ENCODE measurements around the gene ATP12A.

The ATP12A gene

DNA sequence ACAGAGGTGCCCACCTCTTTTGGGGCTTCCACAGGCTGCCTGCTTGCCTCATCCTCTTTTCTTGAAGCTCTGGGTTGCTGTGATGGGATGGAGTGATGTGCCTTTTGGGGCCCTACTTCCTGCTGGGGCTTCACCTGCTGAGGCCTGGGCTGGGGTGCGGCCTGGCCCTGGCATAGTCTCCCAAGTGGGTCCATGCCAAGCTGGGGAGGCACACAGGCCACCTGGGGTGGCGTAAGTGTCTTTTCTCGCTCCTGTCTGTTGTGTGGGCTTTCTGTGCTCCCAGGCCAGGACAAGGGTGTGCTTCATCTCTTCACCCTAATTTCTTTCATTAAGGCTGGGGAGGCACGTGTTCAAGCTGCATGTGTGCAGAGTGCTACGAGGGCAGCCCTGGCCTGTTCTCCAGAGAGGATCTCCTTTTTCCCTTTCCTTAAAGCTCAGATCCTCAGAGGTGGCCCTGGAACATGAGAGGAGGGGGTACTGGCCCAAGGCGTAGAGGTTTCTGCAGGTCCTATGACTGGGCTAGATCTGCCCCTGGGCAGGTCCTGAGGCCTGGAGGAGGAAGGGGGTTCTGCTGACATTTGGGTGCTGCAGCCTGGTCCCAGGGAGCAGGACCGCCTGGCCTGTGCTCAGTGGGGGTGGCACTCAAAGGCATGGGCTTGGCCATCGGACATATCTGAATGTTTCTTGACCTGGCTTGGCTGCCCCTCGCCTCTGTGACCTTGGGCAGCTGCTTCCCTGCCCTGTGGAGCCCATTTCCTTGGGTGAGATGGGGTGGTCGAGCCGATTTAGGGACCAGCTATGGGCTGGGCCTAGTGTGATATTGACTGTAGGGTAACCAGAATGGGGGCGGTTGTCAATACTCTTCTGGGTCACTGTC, 60.0 kb downstream of the ATP12A start:
- DNase-seq: no peak

- DNase-seq: peak; percentile 8
Measured at GRCh38 chr13:24741016-24741662, 60.9 kb downstream of the ATP12A start.

DNA sequence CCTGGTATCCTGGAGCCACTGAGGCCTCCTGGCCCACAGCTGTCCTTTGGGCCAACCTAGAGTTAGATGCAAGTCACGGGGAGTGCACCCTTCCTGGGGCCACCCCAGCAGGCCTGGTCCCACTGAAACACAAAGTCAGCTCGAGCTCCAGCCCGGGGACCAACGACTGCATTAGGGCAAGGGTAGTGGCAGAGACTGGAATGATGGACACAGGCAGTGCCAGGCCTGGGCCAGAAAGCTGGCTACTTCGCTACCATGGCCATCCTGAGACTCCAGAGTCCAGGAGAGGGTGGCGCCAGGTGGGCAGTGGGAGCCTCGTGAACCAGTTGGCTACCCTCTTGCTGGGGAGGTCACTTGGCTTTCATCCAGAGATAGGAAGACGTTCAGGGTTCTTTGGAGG, 61.6 kb downstream of the ATP12A start:
- DNase-seq: no peak

DNA sequence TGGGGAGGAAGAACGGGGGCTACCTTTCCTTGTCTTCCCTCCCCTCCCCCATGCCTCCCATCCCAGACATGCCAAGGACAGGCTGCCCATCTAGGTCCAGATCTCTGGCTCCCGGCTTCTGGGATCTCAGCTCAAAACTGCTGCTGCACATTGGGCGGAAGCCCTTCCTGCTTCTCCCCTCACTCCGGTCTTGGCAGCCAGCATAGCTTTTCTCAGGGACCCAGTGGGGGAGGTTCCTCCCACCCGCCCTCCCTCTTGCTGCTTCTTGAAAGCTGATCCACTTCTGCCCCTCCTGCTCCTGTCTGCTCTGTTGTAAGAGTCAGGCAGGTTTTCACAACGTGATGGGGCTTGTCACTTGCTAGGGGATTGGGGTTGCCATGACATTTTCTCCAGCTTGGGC, 62.1 kb downstream of the ATP12A start:
- no peak for DNase-seq

DNA sequence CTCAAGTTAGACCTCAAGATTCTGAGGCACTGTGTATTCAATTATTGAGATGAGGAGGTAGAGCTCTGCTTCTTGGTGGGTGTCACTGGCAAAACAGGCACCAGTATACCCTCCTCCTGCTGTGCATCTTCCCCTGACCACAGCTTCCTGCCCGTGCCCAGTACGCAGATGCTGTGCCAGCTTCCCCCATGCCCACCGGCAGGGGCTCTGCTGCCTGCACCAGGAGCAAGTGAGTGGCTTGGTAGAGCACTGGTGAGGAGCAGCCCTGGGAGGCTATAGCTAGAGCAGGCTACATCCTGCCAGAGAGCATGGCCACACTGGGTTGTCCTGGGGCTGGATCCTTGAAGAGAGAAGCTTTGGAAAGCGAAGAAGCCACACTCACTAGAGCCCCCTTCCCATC, 62.8 kb downstream of the ATP12A start:
- no peak for DNase-seq

GRCh38 chr13:24744247-24744646, 64.0 kb downstream of the ATP12A start:
- DNase-seq: no peak

- no peak for DNase-seq
Measured at GRCh38 chr13:24745516-24745860, 65.3 kb downstream of the ATP12A start.

DNA sequence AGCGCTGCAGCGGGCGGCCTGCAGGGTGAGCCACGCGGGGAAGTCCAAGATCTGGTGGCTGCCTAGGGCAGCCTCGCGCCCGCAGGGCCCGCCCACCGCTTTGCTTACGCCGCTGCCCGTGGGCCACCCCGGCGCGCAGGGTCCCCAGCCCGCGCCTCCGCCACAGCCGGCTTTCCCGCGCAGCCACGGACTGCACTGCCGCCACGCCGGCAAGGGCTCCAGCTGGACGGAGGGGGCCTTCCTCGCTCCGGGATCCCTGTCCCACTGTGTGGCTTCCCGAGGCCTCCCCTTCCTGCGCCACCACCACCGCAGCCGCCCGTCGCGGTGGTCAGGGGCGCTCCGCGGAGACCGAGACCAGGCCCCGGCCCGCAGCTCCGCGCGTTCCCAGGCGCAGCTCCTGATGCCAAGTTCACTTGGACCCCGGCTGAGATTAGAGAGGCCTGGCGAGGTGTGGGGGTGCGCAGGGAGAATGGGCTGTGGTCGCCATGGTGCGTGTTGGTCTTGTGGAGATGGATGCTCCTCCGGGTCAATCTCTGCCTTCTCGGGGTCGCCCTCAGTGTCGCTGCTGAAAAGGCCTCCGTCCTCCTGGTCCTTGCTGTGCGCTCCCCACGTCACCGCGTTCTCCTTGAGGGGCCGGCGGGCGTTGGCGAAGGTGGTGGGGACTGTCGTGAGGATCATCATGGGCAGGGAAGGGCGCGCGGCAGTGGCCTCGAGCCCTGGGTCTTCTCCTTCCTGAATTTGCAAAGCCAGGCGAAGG, 65.8 kb downstream of the ATP12A start:
- no peak for DNase-seq

GRCh38 chr13:24746618-24747247, 66.5 kb downstream of the ATP12A start:
- peak; percentile 33 for DNase-seq

- DNase-seq: peak; percentile 42
Measured at GRCh38 chr13:24747248-24748060, 67.2 kb downstream of the ATP12A start.

GRCh38 chr13:24748061-24748400, 67.8 kb downstream of the ATP12A start:
- DNase-seq: no peak

DNA sequence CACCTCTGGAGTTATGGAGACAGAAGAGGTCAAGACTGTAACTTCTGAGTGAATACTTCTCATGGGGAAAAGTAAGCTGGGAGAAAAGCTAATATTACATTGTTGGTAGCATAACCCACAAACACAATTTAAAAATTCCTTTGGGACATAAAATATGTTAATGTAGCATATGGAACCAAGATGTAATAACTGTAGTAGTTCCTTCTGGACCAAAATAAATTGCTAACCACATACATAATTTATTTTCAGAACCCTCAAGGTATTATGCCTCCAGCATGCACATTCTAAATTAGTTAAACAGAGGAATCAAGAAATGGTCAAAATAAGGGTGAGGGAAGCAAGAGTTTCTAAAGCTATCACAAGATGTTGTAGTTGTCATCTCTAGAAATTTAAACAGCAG, 79.0 kb downstream of the ATP12A start:
- DNase-seq: no peak

Data from activated CD4-positive, alpha-beta T cell treated with anti-CD3 and anti-CD28 coated beads, Interleukin-2, amount 50 U/mL, for 16 hours (primary cell).